ENCODE measurements around the gene BSCL2. TPM values are rescaled to one million over a fixed set of nuclear protein-coding genes. Genes with fewer than 3 reads are reported as not detected.

The BSCL2 gene
- total RNA-seq, 1 experiment from 2014 or later = 82.1 TPM

GRCh38 chr11:62713343-62713742 lies 6.1 kb upstream of the BSCL2 start:
- CTCF ChIA-PET = no interaction called here
- intact Hi-C loops (cut with micrococcal nuclease; ENCODE audit: unreplicated experiment) = no loop called here

GRCh38 chr11:62712861-62713260 lies 5.6 kb upstream of the BSCL2 start:
- peaks cover 29% of the 10 kb centered on the region for H3K36me3 ChIP-seq (ENCODE audit: control insufficient read depth, insufficient read depth, low read length)
- H3K4me3 ChIP-seq (ENCODE audit: low read depth in 2 of 2, low read length in 2 of 2) = no peak overlapping the region
- POLR2A ChIA-PET = no interaction called here
- peaks cover 10% of the 10 kb centered on the region for H3K4me1 ChIP-seq (ENCODE audit: control insufficient read depth, insufficient read depth, low read length)
- no peak for ATAC-seq
- CTCF ChIA-PET = no interaction called here
- in situ Hi-C loops (cut with HindIII; ENCODE audit: low pct_unique_long_range_greater_than_20kb, low sequenced_read_pairs) = no loop called here
- H3K9me3 ChIP-seq (ENCODE audit: control insufficient read depth, insufficient read depth, low read depth, low read length) = no peaks in the 10 kb centered on the region
- H3K27me3 ChIP-seq (ENCODE audit: control insufficient read depth, insufficient read depth, low read length) = no peaks in the 10 kb centered on the region
- DNase-seq (ENCODE audit: low read depth, low spot score) = no peak
- no peak overlapping the region for H3K27ac ChIP-seq (ENCODE audit: low read length)
- no TSS peak for BruUV-seq (replicated peaks)
- TF ChIP-seq REST (IDR thresholded peaks at IDR 0.05; ENCODE audit: insufficient read depth in 1 of 2, low read depth in 2 of 2, low read length in 1 of 2) = no peak
- no peak for TF ChIP-seq POLR2AphosphoS5 (IDR thresholded peaks at IDR 0.05; ENCODE audit: low read depth, low read length)
- TF ChIP-seq CTCF (IDR thresholded peaks at IDR 0.05) = no peak
- no peak for TF ChIP-seq SIN3A (IDR thresholded peaks at IDR 0.05; ENCODE audit: borderline replicate concordance, insufficient read depth, low read depth, low read length)
- no peak for TF ChIP-seq TCF7L2 (IDR thresholded peaks at IDR 0.05; ENCODE audit: low read depth, low read length)
- intact Hi-C loops (cut with micrococcal nuclease; ENCODE audit: unreplicated experiment) = no loop called here

More at GRCh38 chr11:62713343-62713742, 6.1 kb upstream of the BSCL2 start:
- ATAC-seq (no peak), DNase-seq (ENCODE audit: low read depth, low spot score) (no peak)
- Histone ChIP-seq H3K27me3 (ENCODE audit: control insufficient read depth, insufficient read depth, low read length) (no peaks in the 10 kb centered on the region), H3K4me1 (ENCODE audit: control insufficient read depth, insufficient read depth, low read length) (peaks cover 10% of the 10 kb centered on the region), H3K27ac (ENCODE audit: low read length) (no peak overlapping the region), H3K9me3 (ENCODE audit: control insufficient read depth, insufficient read depth, low read depth, low read length) (no peaks in the 10 kb centered on the region), H3K4me3 (ENCODE audit: low read depth in 2 of 2, low read length in 2 of 2) (no peak overlapping the region), H3K36me3 (ENCODE audit: control insufficient read depth, insufficient read depth, low read length) (peaks cover 30% of the 10 kb centered on the region)
- in situ Hi-C loops (cut with HindIII; ENCODE audit: low pct_unique_long_range_greater_than_20kb, low sequenced_read_pairs) = no loop called here
- no TSS peak for BruUV-seq (replicated peaks)
- TF ChIP-seq TCF7L2 (IDR thresholded peaks at IDR 0.05; ENCODE audit: low read depth, low read length) = no peak
- no peak for TF ChIP-seq POLR2AphosphoS5 (IDR thresholded peaks at IDR 0.05; ENCODE audit: low read depth, low read length)
- TF ChIP-seq REST (IDR thresholded peaks at IDR 0.05; ENCODE audit: insufficient read depth in 1 of 2, low read depth in 2 of 2, low read length in 1 of 2) = no peak
- TF ChIP-seq SIN3A (IDR thresholded peaks at IDR 0.05; ENCODE audit: borderline replicate concordance, insufficient read depth, low read depth, low read length) = no peak
- no peak for TF ChIP-seq CTCF (IDR thresholded peaks at IDR 0.05)
- POLR2A ChIA-PET = no interaction called here

All from Panc1 (cell line).